ENCODE results near the gene BAHCC1.

Gene BAHCC1

GRCh38 chr17:81481815-81482505 lies 86.7 kb downstream of the BAHCC1 start:
- DNase-seq, result peak in 1 of 2 experiments; percentile 56

GRCh38 chr17:81482673-81483072 lies 87.4 kb downstream of the BAHCC1 start:
- peak in 1 of 2 experiments; percentile 24 for DNase-seq

- DNase-seq, result no peak
Observed at GRCh38 chr17:81483085-81483861, 88.0 kb downstream of the BAHCC1 start.

GRCh38 chr17:81483862-81484194 lies 88.6 kb downstream of the BAHCC1 start:
- DNase-seq, result no peak

- peak; percentile 64 to 90 for DNase-seq
Observed at GRCh38 chr17:81484195-81484979, 89.1 kb downstream of the BAHCC1 start.

- DNase-seq, result no peak
Observed at GRCh38 chr17:81486199-81486810, 91.0 kb downstream of the BAHCC1 start.

- DNase-seq, result no peak
Observed at GRCh38 chr17:81487089-81487486, 91.8 kb downstream of the BAHCC1 start.

GRCh38 chr17:81487487-81488275 lies 92.4 kb downstream of the BAHCC1 start:
- peak; percentile 38 to 93 for DNase-seq

GRCh38 chr17:81488276-81488860 lies 93.1 kb downstream of the BAHCC1 start:
- no peak for DNase-seq

- no peak for DNase-seq
Observed at GRCh38 chr17:81489012-81489997, 94.0 kb downstream of the BAHCC1 start.

- no peak for DNase-seq
Observed at GRCh38 chr17:81489998-81490992, 95.0 kb downstream of the BAHCC1 start.

- DNase-seq, result no peak
Observed at GRCh38 chr17:81491181-81491581, 95.9 kb downstream of the BAHCC1 start.

GRCh38 chr17:81491761-81492160 lies 96.5 kb downstream of the BAHCC1 start:
- DNase-seq, result no peak

- DNase-seq, result no peak
Observed at GRCh38 chr17:81492202-81492601, 96.9 kb downstream of the BAHCC1 start.

GRCh38 chr17:81492706-81493105 lies 97.4 kb downstream of the BAHCC1 start:
- no peak for DNase-seq

- no peak for DNase-seq
Observed at GRCh38 chr17:81493198-81494038, 98.2 kb downstream of the BAHCC1 start.

GRCh38 chr17:81494626-81495377 lies 99.5 kb downstream of the BAHCC1 start:
- DNase-seq, result peak; percentile 53 to 76
